K562 (cell line): ENCODE measurements around the gene ATXN3. TPM values are rescaled to one million over a fixed set of nuclear protein-coding genes. Genes with fewer than 3 reads are reported as not detected.
A peak's percentile ranks its signal among the peaks of the same experiment; 100 is the strongest.

Source experiments
- BDP1 ChIP-seq: IDR thresholded peaks from 3 replicates; pipeline ENCODE4 v1.6.1; 2011; ENCODE audit not compliant: insufficient read length, insufficient read depth
- BRD4 ChIP-seq: fragments of 200-600 bp; sonication (generic); IDR thresholded peaks from 2 replicates; pipeline ENCODE4 v1.6.1; 2017; ENCODE audit warnings: inconsistent platforms
- CEBPB ChIP-seq: fragments of 450-650 bp; IDR thresholded peaks from 2 replicates; pipeline ENCODE4 v1.6.1; 2016; ENCODE audit warnings: missing genetic modification characterization, missing compliant biosample characterization
- FOXP1 ChIP-seq: sonication (generic); formaldehyde crosslinking; IDR thresholded peaks from 2 replicates; pipeline ENCODE4 v1.8.0; 2022; ENCODE audit warnings: mild to moderate bottlenecking, missing genetic modification reagents
- GABPB2 ChIP-seq: fragments of 250-450 bp; sonication (Bioruptor Pico); conservative IDR thresholded peaks from 2 replicates; pipeline ENCODE4 v1.5.1; 2021; ENCODE audit warnings: mild to moderate bottlenecking
- MCM2 ChIP-seq: fragments of 450-650 bp; IDR thresholded peaks from 2 replicates; pipeline ENCODE4 v1.6.1; 2017; ENCODE audit warnings: low read depth, mild to moderate bottlenecking
- MTA2 ChIP-seq: fragments of 450-650 bp; IDR thresholded peaks from 2 replicates; pipeline ENCODE4 v1.6.1; 2016; ENCODE audit warnings: low read depth
- MXI1 ChIP-seq: IDR thresholded peaks from 2 replicates; pipeline ENCODE4 v1.6.1; 2011; ENCODE audit warnings: low read depth, mild to moderate bottlenecking, improper control_type of control experiment, low read length
- NFIC ChIP-seq: fragments of 450-650 bp; IDR thresholded peaks from 2 replicates; pipeline ENCODE4 v1.6.1; 2017; ENCODE audit warnings: mild to moderate bottlenecking, inconsistent platforms
- NUFIP1 ChIP-seq: fragments of 450-650 bp; IDR thresholded peaks from 2 replicates; pipeline ENCODE4 v1.6.1; 2018; ENCODE audit not compliant: partially characterized antibody
- RFX5 ChIP-seq: IDR thresholded peaks from 2 replicates; pipeline ENCODE4 v1.6.1; 2011; ENCODE audit warnings: low read depth, mild to moderate bottlenecking, improper control_type of control experiment, low read length
- SRSF3 ChIP-seq: fragments of 200-400 bp; formaldehyde crosslinking; IDR thresholded peaks from 2 replicates; pipeline ENCODE4 v1.6.1; 2016; ENCODE audit warnings: mild to moderate bottlenecking, low read length, moderate library complexity; ENCODE audit not compliant: insufficient read depth
- TAL1 ChIP-seq: fragments of 450-650 bp; IDR thresholded peaks from 2 replicates; pipeline ENCODE4 v1.6.1; 2016; ENCODE audit warnings: mild to moderate bottlenecking
- ZBTB8A ChIP-seq: fragments of 450-650 bp; IDR thresholded peaks from 2 replicates; pipeline ENCODE4 v1.6.1; 2018; ENCODE audit warnings: mild to moderate bottlenecking, moderate library complexity; ENCODE audit not compliant: partially characterized antibody
- ZNF212 ChIP-seq: fragments of 450-650 bp; formaldehyde crosslinking; IDR thresholded peaks from 2 replicates; pipeline ENCODE4 v1.4.0; 2020; ENCODE audit warnings: mild to moderate bottlenecking
- ZNF75A ChIP-seq: fragments of 450-650 bp; formaldehyde crosslinking; IDR thresholded peaks from 2 replicates; pipeline ENCODE4 v1.4.0; 2020; ENCODE audit warnings: mild to moderate bottlenecking
- polyA plus RNA-seq, 8 experiments: library from polyadenylated mRNA; depleted of rRNA in 4 of 8; stranded (reverse) in 5 of 8; unstranded in 3 of 8; fragments of >200 nt; fragmentation: Nextera tagmentation in 2 of 8; fragmentation: Illumina TruSeq in 1 of 8; extraction: Ambion mirVana in 2 of 8; extraction: Trizol in 1 of 8; gene quantifications; 2 replicates each; pipeline versions ENCODE4 v1.2.1 to v1.2.3, GENCODE V29; 2011 to 2014; ENCODE audit warnings: inconsistent platforms in 1 of 8, missing spikeins in 1 of 8
- total RNA-seq, 7 experiments: library from RNA; depleted of rRNA in 6 of 7; stranded (reverse); fragments of >200 nt in 6 of 7; fragmentation: Illumina TruSeq in 2 of 7; extraction: Trizol in 2 of 7; gene quantifications; 2 replicates each; pipeline versions ENCODE4 v1.2.1 to v1.2.3, GENCODE V29; 2011 to 2021; ENCODE audit warnings: low replicate concordance in 1 of 7
- TF ChIP-seq, protein P1 (sequence below): IDR thresholded peaks from 2 replicates; pipeline ENCODE4 v1.6.1; 2014; ENCODE audit warnings: antibody characterized with exemption
- TF ChIP-seq, protein P2 (sequence below), 2 experiments: fragments of 250-450 bp in 1 of 2; fragments of 450-650 bp in 1 of 2; sonication (Bioruptor Pico) in 1 of 2; IDR thresholded peaks; 2 replicates each; pipeline versions ENCODE4 v1.6.1 to v1.8.0; 2016 to 2021; ENCODE audit warnings: mild to moderate bottlenecking in 2 of 2, moderate library complexity in 2 of 2, missing compliant biosample characterization in 1 of 2, missing genetic modification characterization in 1 of 2
- TF ChIP-seq, protein P3 (sequence below): fragments of 250-450 bp; sonication (Bioruptor Pico); IDR thresholded peaks from 2 replicates; pipeline ENCODE4 v1.5.0; 2020; ENCODE audit warnings: mild to moderate bottlenecking, borderline replicate concordance
- TF ChIP-seq, protein P4 (sequence below): IDR thresholded peaks from 2 replicates; pipeline ENCODE4 v1.6.1; 2016; ENCODE audit warnings: missing genetic modification characterization, missing compliant biosample characterization
- TF ChIP-seq, protein P5 (sequence below): fragments of 250-450 bp; sonication (Bioruptor Pico); IDR thresholded peaks from 2 replicates; pipeline ENCODE4 v1.8.0; 2021; ENCODE audit warnings: moderate library complexity, mild to moderate bottlenecking, inconsistent platforms
- TF ChIP-seq, protein P6 (sequence below): fragments of 200-400 bp; formaldehyde crosslinking; IDR thresholded peaks from 2 replicates; pipeline ENCODE4 v1.6.1; 2017; ENCODE audit warnings: mild to moderate bottlenecking, low read depth, low read length, moderate library complexity

ATXN3 gene
- total and polyA plus RNA-seq, 9 of the 15 experiments (the other 6 are each of a cell fraction or from before 2014, with no cell fraction given) = 11.3 to 25.0 (median 14.6) TPM

DNA sequence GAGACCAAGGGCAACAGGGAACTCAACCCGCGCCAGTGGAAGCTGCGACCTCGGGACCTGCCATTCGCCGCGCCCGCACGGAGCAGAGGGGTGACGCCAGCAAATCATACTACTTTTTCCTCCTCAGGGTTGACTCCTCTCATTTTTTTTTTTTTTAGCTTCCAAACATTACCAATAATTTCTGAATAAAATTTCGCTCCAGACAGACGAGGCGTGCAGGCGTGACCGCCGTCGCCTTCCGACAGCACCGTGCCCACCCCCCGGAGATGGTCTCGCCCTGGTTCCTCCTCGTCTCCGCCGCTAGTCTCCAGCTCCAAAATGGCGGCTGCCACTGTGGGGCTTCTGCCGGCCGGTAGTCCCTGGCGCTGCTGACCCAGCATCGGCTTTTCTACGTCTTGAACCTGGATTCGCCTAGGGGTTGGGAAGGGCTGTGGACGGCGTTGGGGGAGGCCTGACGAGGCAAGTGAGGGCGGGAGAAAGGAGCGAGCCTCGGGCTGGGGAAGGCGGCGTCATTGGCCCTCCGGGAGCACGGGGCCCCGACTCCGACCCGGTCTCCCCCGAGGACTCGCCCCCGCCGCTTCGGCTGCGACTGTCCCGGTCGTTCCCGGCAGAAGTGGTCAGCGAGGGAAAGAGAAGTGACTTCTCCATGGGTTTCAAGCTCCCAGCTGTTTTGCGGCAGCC is 15.4 kb upstream of the ATXN3 start, which contains the start of the genes CPSF2 and NDUFB1 (continued):
- TF ChIP-seq, protein P1, sequence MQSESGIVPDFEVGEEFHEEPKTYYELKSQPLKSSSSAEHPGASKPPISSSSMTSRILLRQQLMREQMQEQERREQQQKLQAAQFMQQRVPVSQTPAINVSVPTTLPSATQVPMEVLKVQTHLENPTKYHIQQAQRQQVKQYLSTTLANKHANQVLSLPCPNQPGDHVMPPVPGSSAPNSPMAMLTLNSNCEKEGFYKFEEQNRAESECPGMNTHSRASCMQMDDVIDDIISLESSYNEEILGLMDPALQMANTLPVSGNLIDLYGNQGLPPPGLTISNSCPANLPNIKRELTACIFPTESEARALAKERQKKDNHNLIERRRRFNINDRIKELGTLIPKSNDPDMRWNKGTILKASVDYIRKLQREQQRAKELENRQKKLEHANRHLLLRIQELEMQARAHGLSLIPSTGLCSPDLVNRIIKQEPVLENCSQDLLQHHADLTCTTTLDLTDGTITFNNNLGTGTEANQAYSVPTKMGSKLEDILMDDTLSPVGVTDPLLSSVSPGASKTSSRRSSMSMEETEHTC = no peak
- TF ChIP-seq MCM2 (no peak), ZNF75A (CRISPR knock-in tag) (no peak), BDP1 (no peak), MXI1 (no peak), NFIC (peak; percentile 46), RFX5 (no peak), GABPB2 (CRISPR knock-in tag) (no peak), ZNF212 (CRISPR knock-in tag) (no peak), MTA2 (no peak), SRSF3 (no peak), NUFIP1 (peak; percentile 73), BRD4 (peak; percentile 99), TAL1 (no peak), ZBTB8A (peak; percentile 23), FOXP1 (CRISPR knock-in tag) (no peak), CEBPB (tag) (no peak)
- TF ChIP-seq, protein P2, sequence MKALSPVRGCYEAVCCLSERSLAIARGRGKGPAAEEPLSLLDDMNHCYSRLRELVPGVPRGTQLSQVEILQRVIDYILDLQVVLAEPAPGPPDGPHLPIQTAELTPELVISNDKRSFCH (CRISPR knock-in tag; IDR thresholded peaks at IDR 0.05) = no peak
- TF ChIP-seq, protein P2 (tag; IDR thresholded peaks at IDR 0.05) = no peak
- TF ChIP-seq, protein P3, sequence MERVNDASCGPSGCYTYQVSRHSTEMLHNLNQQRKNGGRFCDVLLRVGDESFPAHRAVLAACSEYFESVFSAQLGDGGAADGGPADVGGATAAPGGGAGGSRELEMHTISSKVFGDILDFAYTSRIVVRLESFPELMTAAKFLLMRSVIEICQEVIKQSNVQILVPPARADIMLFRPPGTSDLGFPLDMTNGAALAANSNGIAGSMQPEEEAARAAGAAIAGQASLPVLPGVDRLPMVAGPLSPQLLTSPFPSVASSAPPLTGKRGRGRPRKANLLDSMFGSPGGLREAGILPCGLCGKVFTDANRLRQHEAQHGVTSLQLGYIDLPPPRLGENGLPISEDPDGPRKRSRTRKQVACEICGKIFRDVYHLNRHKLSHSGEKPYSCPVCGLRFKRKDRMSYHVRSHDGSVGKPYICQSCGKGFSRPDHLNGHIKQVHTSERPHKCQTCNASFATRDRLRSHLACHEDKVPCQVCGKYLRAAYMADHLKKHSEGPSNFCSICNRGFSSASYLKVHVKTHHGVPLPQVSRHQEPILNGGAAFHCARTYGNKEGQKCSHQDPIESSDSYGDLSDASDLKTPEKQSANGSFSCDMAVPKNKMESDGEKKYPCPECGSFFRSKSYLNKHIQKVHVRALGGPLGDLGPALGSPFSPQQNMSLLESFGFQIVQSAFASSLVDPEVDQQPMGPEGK = no peak
- TF ChIP-seq, protein P4, sequence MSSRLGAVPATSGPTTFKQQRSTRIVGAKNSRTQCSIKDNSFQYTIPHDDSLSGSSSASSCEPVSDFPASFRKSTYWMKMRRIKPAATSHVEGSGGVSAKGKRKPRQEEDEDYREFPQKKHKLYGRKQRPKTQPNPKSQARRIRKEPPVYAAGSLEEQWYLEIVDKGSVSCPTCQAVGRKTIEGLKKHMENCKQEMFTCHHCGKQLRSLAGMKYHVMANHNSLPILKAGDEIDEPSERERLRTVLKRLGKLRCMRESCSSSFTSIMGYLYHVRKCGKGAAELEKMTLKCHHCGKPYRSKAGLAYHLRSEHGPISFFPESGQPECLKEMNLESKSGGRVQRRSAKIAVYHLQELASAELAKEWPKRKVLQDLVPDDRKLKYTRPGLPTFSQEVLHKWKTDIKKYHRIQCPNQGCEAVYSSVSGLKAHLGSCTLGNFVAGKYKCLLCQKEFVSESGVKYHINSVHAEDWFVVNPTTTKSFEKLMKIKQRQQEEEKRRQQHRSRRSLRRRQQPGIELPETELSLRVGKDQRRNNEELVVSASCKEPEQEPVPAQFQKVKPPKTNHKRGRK (tag) = no peak
- TF ChIP-seq, protein P5, sequence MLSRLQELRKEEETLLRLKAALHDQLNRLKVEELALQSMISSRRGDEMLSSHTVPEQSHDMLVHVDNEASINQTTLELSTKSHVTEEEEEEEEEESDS (CRISPR knock-in tag) = no peak
- TF ChIP-seq, protein P6, sequence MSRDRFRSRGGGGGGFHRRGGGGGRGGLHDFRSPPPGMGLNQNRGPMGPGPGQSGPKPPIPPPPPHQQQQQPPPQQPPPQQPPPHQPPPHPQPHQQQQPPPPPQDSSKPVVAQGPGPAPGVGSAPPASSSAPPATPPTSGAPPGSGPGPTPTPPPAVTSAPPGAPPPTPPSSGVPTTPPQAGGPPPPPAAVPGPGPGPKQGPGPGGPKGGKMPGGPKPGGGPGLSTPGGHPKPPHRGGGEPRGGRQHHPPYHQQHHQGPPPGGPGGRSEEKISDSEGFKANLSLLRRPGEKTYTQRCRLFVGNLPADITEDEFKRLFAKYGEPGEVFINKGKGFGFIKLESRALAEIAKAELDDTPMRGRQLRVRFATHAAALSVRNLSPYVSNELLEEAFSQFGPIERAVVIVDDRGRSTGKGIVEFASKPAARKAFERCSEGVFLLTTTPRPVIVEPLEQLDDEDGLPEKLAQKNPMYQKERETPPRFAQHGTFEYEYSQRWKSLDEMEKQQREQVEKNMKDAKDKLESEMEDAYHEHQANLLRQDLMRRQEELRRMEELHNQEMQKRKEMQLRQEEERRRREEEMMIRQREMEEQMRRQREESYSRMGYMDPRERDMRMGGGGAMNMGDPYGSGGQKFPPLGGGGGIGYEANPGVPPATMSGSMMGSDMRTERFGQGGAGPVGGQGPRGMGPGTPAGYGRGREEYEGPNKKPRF = no peak
